DOHH2 (cell line): Measurements from ENCODE around the gene CBX4.

Experiments used
- CTCF ChIP-seq: fragments of 200-600 bp; sonication (generic); IDR thresholded peaks from one replicate; pipeline ENCODE4 v1.5.1; 2014; ENCODE audit warnings: antibody characterized with exemption, mild to moderate bottlenecking, low read depth, low read length; ENCODE audit not compliant: poor library complexity, severe bottlenecking
- EZH2phosphoT487 ChIP-seq: fragments of 200-600 bp; sonication (generic); IDR thresholded peaks from 2 replicates; pipeline ENCODE4 v1.6.1; 2017; ENCODE audit warnings: borderline replicate concordance, mild to moderate bottlenecking, antibody characterized with exemption, low read length, moderate library complexity, mixed read lengths

GRCh38 chr17:79861413-79862216 is 22.4 kb upstream of the CBX4 start:
- TF ChIP-seq CTCF, result no peak
- no peak for TF ChIP-seq EZH2phosphoT487
